MG63 (cell line): ENCODE measurements around the gene TNFRSF6B. TPM values are rescaled to one million over a fixed set of nuclear protein-coding genes. Genes with fewer than 3 reads are reported as not detected.

Source experiments
- DNase-seq: peaks from one replicate; pipeline ENCODE4 v3.0.0-alpha.2; 2020
- H3K27me3 ChIP-seq: fragments of 250-450 bp; sonication (Bioruptor Pico); 2 replicates; pipeline ENCODE4 v1.5.1; 2020; ENCODE audit warnings: mild to moderate bottlenecking, moderate library complexity
- H3K36me3 ChIP-seq: fragments of 250-450 bp; sonication (Bioruptor Pico); 2 replicates; pipeline ENCODE4 v1.5.1; 2020; ENCODE audit warnings: mild to moderate bottlenecking, moderate library complexity
- H3K4me3 ChIP-seq: fragments of 250-450 bp; sonication (Bioruptor Pico); 2 replicates; pipeline ENCODE4 v1.5.1; 2020; ENCODE audit warnings: mild to moderate bottlenecking, moderate library complexity
- H3K9me3 ChIP-seq: fragments of 250-450 bp; sonication (Bioruptor Pico); 2 replicates; pipeline ENCODE4 v1.5.1; 2020; ENCODE audit warnings: mild to moderate bottlenecking, moderate library complexity
- total RNA-seq: library from RNA; depleted of rRNA; stranded (reverse); fragments of >200 nt; shearing (Covaris generic); gene quantifications from 2 replicates; pipeline ENCODE4 v1.2.3, GENCODE V29; 2014; ENCODE audit warnings: low replicate concordance

TNFRSF6B gene
- total RNA-seq, 1 experiment from 2014 or later, result not detected

DNA sequence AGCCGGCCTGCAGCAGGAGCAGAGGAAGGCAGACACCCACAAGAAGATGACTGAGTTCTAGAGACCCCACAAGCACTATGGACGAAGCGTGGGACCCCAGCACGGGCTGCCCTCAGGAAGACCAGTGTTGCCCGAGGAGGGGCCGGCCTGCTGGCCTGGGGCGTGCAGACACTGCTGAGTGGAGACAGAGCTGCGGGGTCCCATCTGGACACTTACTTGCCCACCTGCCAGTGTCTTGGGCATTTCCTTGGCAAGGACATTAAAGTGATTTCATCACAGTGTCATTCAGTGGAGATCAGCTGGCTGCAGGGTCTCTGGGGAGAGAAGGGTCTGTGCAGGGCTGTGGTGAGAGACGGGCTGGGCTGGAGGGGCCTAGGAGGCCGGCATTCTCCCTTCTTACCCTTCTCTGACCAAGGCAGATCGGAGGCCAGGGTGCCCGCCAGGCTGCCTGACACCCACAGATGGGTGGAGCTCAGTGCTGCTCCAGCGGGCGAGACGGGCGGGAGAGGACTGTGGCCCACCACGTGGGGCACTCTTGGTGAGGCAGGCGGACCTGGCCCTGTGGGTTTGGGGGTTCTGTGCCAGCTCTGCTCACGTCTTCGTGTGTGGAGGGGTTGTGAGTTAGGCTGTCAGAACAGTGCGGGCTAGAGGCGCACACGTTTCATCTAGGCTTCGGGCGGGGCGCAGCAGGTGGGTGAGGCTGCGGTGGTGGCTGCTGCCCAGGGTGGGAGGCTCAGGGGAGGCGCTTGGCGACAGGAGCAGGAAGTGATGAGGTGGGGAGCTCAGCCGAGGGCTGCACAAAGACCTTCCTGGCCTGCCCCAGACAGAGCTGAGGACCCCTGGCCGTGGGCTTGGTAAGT, 39.6 kb downstream of the TNFRSF6B start, which contains the start of gene LIME1:
Gene LIME1, plus strand, starts transcription at position 806 of the 860 bp plus-strand sequence. CDS start 886 bp downstream, outside the sequence.
- Histone ChIP-seq H3K9me3 (no peaks in the 10 kb centered on the region), H3K36me3 (peaks cover 29% of the 10 kb centered on the region), H3K4me3 (no peak within 1 kb of the TSS), H3K27me3 (no peaks in the 10 kb centered on the region)
- DNase-seq, result no peak

DNA sequence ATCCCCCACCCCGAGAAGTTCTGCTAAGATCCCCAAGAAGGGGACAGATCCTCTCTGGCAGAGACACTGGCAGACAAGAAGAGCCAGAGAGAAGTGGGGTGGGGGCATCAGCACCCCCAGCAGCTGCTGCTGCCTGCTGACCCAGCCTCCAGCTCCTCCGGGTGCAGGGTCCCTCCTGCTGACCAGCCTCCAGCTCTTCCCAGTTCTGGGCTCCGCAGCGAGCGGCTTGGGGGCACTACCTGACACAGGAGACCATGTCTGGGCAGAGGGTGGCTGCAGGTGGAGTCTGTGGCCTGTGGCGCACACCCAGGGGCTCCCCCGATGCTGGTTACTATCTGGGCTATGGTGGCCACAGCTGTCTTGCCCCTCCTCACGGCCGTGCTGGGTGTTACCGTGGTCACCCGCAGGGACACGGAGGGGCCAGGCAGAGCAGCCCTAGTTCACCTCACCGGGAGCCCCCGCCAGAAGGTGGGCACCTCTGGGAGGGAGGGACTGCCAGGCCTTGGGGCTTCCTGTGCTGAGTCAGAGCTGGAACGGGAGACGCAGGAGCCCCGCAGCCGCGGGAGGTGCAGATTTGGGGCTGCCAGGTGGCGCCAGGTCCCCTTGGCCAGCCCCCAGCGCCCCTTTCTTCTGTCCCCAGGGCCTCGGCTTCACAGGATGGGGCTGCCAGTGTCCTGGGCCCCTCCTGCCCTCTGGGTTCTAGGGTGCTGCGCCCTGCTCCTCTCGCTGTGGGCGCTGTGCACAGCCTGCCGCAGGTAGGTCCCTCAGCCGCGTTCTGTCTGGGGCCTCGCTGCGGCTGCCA, 40.6 kb downstream of the TNFRSF6B start:
- Histone ChIP-seq H3K36me3 (peaks cover 39% of the 10 kb centered on the region), H3K27me3 (no peaks in the 10 kb centered on the region), H3K9me3 (no peaks in the 10 kb centered on the region), H3K4me3 (no peak overlapping the region)
- no peak for DNase-seq

DNA sequence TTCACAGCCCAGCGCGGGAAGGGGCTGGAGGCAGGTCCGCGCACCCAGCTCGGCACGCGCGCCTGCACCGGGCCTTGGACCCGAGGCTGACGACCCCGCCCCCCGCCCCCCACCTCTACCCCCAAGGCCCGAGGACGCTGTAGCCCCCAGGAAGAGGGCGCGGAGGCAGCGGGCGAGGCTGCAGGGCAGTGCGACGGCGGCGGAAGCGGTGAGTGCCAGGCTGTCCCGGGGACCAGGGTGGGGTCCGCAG, 41.2 kb downstream of the TNFRSF6B start:
- H3K27me3 ChIP-seq, result no peaks in the 10 kb centered on the region
- H3K4me3 ChIP-seq, result no peak overlapping the region
- H3K36me3 ChIP-seq, result peaks cover 41% of the 10 kb centered on the region
- H3K9me3 ChIP-seq, result no peaks in the 10 kb centered on the region
- DNase-seq, result no peak

DNA sequence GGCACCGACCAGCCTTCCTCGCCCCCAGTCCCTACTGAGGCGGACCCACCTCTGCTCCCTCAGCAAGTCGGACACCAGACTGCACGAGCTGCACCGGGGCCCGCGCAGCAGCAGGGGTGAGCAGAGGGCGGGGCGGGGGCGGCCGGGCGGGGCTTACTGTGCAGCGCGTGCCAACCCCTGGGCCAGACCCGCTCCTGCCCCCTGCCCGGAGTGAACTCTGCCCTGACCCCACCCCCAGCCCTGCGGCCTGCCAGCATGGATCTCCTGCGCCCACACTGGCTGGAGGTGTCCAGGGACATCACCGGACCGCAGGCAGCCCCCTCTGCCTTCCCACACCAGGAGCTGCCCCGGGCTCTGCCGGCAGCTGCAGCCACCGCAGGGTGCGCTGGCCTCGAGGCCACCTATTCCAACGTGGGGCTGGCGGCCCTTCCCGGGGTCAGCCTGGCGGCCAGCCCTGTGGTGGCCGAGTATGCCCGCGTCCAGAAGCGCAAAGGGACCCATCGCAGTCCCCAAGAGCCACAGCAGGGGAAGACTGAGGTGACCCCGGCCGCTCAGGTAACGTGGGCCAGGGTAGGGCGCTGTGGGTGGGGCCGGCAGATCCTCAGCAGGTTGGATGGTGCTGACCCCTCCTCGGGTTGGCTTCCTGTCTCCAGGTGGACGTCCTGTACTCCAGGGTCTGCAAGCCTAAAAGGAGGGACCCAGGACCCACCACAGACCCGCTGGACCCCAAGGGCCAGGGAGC, 41.7 kb downstream of the TNFRSF6B start:
- H3K36me3 ChIP-seq, result peaks cover 40% of the 10 kb centered on the region
- DNase-seq, result no peak

GRCh38 chr20:63738687-63739129, 42.3 kb downstream of the TNFRSF6B start:
- H3K27me3 ChIP-seq, result no peaks in the 10 kb centered on the region
- H3K4me3 ChIP-seq, result no peak overlapping the region
- peaks cover 42% of the 10 kb centered on the region for H3K36me3 ChIP-seq
- no peak for DNase-seq
- no peaks in the 10 kb centered on the region for H3K9me3 ChIP-seq

More for the DNA sequence above, 41.7 kb downstream of the TNFRSF6B start:
- Histone ChIP-seq H3K4me3 (no peak overlapping the region), H3K27me3 (no peaks in the 10 kb centered on the region), H3K9me3 (no peaks in the 10 kb centered on the region)

GRCh38 chr20:63739130-63740069, 42.9 kb downstream of the TNFRSF6B start, which contains the start of gene SLC2A4RG:
Gene SLC2A4RG, plus strand, starts transcription at chr20:63739776. Its CDS starts 137 bp downstream, at chr20:63739913.
- Histone ChIP-seq H3K4me3 (peak within 1 kb of the TSS; percentile 86), H3K9me3 (no peaks in the 10 kb centered on the region), H3K36me3 (peaks cover 46% of the 10 kb centered on the region), H3K27me3 (no peaks in the 10 kb centered on the region)
- peak; percentile 79 for DNase-seq

- Histone ChIP-seq H3K36me3 (peaks cover 44% of the 10 kb centered on the region), H3K27me3 (no peaks in the 10 kb centered on the region), H3K4me3 (peak overlapping the region; percentile 86), H3K9me3 (no peaks in the 10 kb centered on the region)
- DNase-seq, result peak; percentile 76
These were observed 43.7 kb downstream of the TNFRSF6B start for GRCh38 chr20:63740070-63740626.

GRCh38 chr20:63740627-63741353, 44.3 kb downstream of the TNFRSF6B start:
- no peaks in the 10 kb centered on the region for H3K27me3 ChIP-seq
- H3K4me3 ChIP-seq, result peak overlapping the region; percentile 86
- H3K9me3 ChIP-seq, result no peaks in the 10 kb centered on the region
- DNase-seq, result peak; percentile 96
- peaks cover 40% of the 10 kb centered on the region for H3K36me3 ChIP-seq

- no peaks in the 10 kb centered on the region for H3K27me3 ChIP-seq
- H3K36me3 ChIP-seq, result peaks cover 37% of the 10 kb centered on the region
- no peaks in the 10 kb centered on the region for H3K9me3 ChIP-seq
- DNase-seq, result no peak
- H3K4me3 ChIP-seq, result peak overlapping the region; percentile 86
These were observed 44.9 kb downstream of the TNFRSF6B start for GRCh38 chr20:63741354-63741675.

DNA sequence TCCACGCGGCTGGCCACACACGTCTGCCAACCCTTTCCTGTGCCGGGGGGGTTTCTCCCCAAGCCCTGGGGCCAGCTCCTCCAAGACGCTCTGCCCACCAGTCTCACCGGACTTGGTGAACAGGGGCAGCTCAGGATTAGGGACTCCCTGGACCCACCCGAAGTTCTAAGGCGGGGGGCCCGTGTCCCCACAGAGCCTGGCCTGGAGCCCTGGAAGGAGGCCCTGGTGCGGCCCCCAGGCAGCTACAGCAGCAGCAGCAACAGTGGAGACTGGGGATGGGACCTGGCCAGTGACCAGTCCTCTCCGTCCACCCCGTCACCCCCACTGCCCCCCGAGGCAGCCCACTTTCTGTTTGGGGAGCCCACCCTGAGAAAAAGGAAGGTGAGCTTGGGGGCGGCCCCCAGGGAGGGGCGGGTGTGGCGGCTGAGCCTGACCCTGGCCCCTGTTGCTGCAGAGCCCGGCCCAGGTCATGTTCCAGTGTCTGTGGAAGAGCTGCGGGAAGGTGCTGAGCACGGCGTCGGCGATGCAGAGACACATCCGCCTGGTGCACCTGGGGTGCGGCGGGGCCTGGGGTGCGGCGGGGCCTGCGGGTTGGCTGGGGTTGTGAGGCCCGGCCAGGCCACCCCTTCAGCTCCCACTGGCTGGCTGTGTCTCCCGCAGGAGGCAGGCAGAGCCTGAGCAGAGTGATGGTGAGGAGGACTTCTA, 45.4 kb downstream of the TNFRSF6B start:
- H3K27me3 ChIP-seq, result no peaks in the 10 kb centered on the region
- peaks cover 37% of the 10 kb centered on the region for H3K36me3 ChIP-seq
- no peak for DNase-seq
- peak overlapping the region; percentile 86 for H3K4me3 ChIP-seq
- no peaks in the 10 kb centered on the region for H3K9me3 ChIP-seq

GRCh38 chr20:63742381-63743024, 46.1 kb downstream of the TNFRSF6B start:
- no peak for DNase-seq
- H3K27me3 ChIP-seq, result no peaks in the 10 kb centered on the region

GRCh38 chr20:63743210-63743970, 46.9 kb downstream of the TNFRSF6B start:
- Histone ChIP-seq H3K36me3 (peaks cover 36% of the 10 kb centered on the region), H3K27me3 (no peaks in the 10 kb centered on the region), H3K4me3 (no peak overlapping the region), H3K9me3 (no peaks in the 10 kb centered on the region)
- DNase-seq, result no peak

More at GRCh38 chr20:63742381-63743024, 46.1 kb downstream of the TNFRSF6B start:
- H3K9me3 ChIP-seq, result no peaks in the 10 kb centered on the region
- H3K4me3 ChIP-seq, result no peak overlapping the region
- H3K36me3 ChIP-seq, result peaks cover 37% of the 10 kb centered on the region

DNA sequence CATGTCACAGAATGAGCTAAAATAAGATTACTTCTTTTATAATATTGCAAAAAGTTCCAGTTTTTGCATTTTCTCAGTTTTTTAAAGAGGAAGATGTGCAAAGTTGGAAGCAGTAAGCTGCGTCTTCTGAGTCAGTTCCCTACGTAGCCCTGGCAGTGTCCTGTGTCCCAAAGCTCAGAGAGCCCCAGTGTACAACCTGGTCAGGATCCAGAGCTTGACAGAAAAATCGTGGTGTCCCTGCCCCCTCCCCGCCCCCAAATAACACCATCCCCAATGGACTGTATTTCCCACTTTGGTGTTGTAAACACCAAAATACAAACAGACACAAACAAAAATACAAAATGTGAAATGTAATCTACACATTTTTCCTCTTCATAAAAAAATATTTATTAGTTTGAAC, 47.7 kb downstream of the TNFRSF6B start:
- H3K4me3 ChIP-seq, result no peak overlapping the region
- no peaks in the 10 kb centered on the region for H3K27me3 ChIP-seq
- no peaks in the 10 kb centered on the region for H3K9me3 ChIP-seq
- H3K36me3 ChIP-seq, result peaks cover 31% of the 10 kb centered on the region
- no peak for DNase-seq
